Parathyroid adenoma (tissue), 2 donors: ENCODE measurements around the gene SEBOX.

Experiments used
- H2AFZ ChIP-seq: fragments of 300-600 bp; sonication (generic); one replicate; pipeline ENCODE4 v1.7.0; 2017; ENCODE audit warnings: antibody characterized with exemption, mild to moderate bottlenecking
- H3K27ac ChIP-seq: fragments of 300-600 bp; sonication (generic); one replicate; pipeline ENCODE4 v1.7.0; 2017
- H3K27me3 ChIP-seq: fragments of 300-600 bp; sonication (generic); one replicate; pipeline ENCODE4 v1.7.0; 2017; ENCODE audit warnings: low read length; ENCODE audit not compliant: control insufficient read depth, insufficient read depth
- H3K36me3 ChIP-seq: fragments of 300-600 bp; sonication (generic); one replicate; pipeline ENCODE4 v1.7.0; 2017; ENCODE audit warnings: low read length; ENCODE audit not compliant: control insufficient read depth, insufficient read depth
- H3K4me1 ChIP-seq: fragments of 300-600 bp; sonication (generic); one replicate; pipeline ENCODE4 v1.7.0; 2017; ENCODE audit warnings: control low read depth
- H3K4me2 ChIP-seq: fragments of 300-600 bp; sonication (generic); one replicate; pipeline ENCODE4 v1.7.0; 2017; ENCODE audit warnings: low read length
- H3K4me3 ChIP-seq: fragments of 300-600 bp; sonication (generic); one replicate; pipeline ENCODE4 v1.7.0; 2017; ENCODE audit warnings: low read depth, low read length
- H3K79me2 ChIP-seq: fragments of 300-600 bp; sonication (generic); one replicate; pipeline ENCODE4 v1.7.0; 2017; ENCODE audit warnings: control low read depth
- H3K9ac ChIP-seq: fragments of 300-600 bp; sonication (generic); one replicate; pipeline ENCODE4 v1.7.0; 2017; ENCODE audit warnings: mild to moderate bottlenecking
- H3K9me3 ChIP-seq: fragments of 300-600 bp; sonication (generic); one replicate; pipeline ENCODE4 v1.7.0; 2017; ENCODE audit warnings: low read length; ENCODE audit not compliant: control insufficient read depth
- CTCF ChIP-seq: fragments of 300-600 bp; sonication (generic); IDR thresholded peaks from one replicate; pipeline ENCODE4 v1.7.0; 2017; ENCODE audit warnings: antibody characterized with exemption, mild to moderate bottlenecking
- donor health status: primary hyperparathyroidism.

SEBOX gene

GRCh38 chr17:28404461-28404811 is 39.4 kb upstream of the SEBOX start:
- no peak overlapping the region for H3K9ac ChIP-seq
- H3K27me3 ChIP-seq: no peaks in the 10 kb centered on the region
- H3K4me2 ChIP-seq: peak overlapping the region; percentile 85
- H3K9me3 ChIP-seq: no peaks in the 10 kb centered on the region
- no peak overlapping the region for H3K27ac ChIP-seq
- H2AFZ ChIP-seq: no peak overlapping the region
- H3K4me3 ChIP-seq: no peak overlapping the region
- H3K79me2 ChIP-seq: no peaks in the 10 kb centered on the region
- no peaks in the 10 kb centered on the region for H3K36me3 ChIP-seq
- peaks cover 13% of the 10 kb centered on the region for H3K4me1 ChIP-seq
- TF ChIP-seq CTCF: no peak

- H3K79me2 ChIP-seq: no peaks in the 10 kb centered on the region
- TF ChIP-seq CTCF: no peak
- no peak overlapping the region for H3K4me3 ChIP-seq
- no peak overlapping the region for H3K27ac ChIP-seq
- peaks cover 13% of the 10 kb centered on the region for H3K4me1 ChIP-seq
- H3K36me3 ChIP-seq: no peaks in the 10 kb centered on the region
- no peak overlapping the region for H2AFZ ChIP-seq
- no peak overlapping the region for H3K4me2 ChIP-seq
- no peak overlapping the region for H3K9ac ChIP-seq
- no peaks in the 10 kb centered on the region for H3K27me3 ChIP-seq
- H3K9me3 ChIP-seq: no peaks in the 10 kb centered on the region
Measured at GRCh38 chr17:28404007-28404406, 39.0 kb upstream of the SEBOX start.

- no peak overlapping the region for H3K9ac ChIP-seq
- no peak overlapping the region for H3K4me3 ChIP-seq
- no peaks in the 10 kb centered on the region for H3K9me3 ChIP-seq
- H3K4me1 ChIP-seq: peaks cover 13% of the 10 kb centered on the region
- H3K36me3 ChIP-seq: no peaks in the 10 kb centered on the region
- H3K4me2 ChIP-seq: no peak overlapping the region
- TF ChIP-seq CTCF: no peak
- H3K27ac ChIP-seq: no peak overlapping the region
- H2AFZ ChIP-seq: no peak overlapping the region
- H3K27me3 ChIP-seq: no peaks in the 10 kb centered on the region
- H3K79me2 ChIP-seq: no peaks in the 10 kb centered on the region
Measured at GRCh38 chr17:28402844-28403243, 37.8 kb upstream of the SEBOX start.

GRCh38 chr17:28402224-28402630 is 37.2 kb upstream of the SEBOX start:
- no peak overlapping the region for H3K9ac ChIP-seq
- no peak for TF ChIP-seq CTCF
- no peaks in the 10 kb centered on the region for H3K36me3 ChIP-seq
- H3K4me2 ChIP-seq: no peak overlapping the region
- H3K4me1 ChIP-seq: peaks cover 13% of the 10 kb centered on the region
- no peak overlapping the region for H2AFZ ChIP-seq
- no peaks in the 10 kb centered on the region for H3K9me3 ChIP-seq
- H3K27me3 ChIP-seq: no peaks in the 10 kb centered on the region
- no peaks in the 10 kb centered on the region for H3K79me2 ChIP-seq
- no peak overlapping the region for H3K27ac ChIP-seq
- H3K4me3 ChIP-seq: no peak overlapping the region

GRCh38 chr17:28399808-28400207 is 34.8 kb upstream of the SEBOX start:
- Histone ChIP-seq H3K4me1 (peaks cover 7% of the 10 kb centered on the region), H2AFZ (no peak overlapping the region), H3K4me2 (no peak overlapping the region), H3K79me2 (no peaks in the 10 kb centered on the region), H3K9me3 (no peaks in the 10 kb centered on the region), H3K4me3 (no peak overlapping the region), H3K36me3 (no peaks in the 10 kb centered on the region), H3K9ac (no peak overlapping the region), H3K27me3 (no peaks in the 10 kb centered on the region), H3K27ac (no peak overlapping the region)
- no peak for TF ChIP-seq CTCF
